IMR-90 (cell line): ENCODE data around the gene HNMT.

ENCODE experiments used
- FOS ChIP-seq: fragments of 150-350 bp; IDR thresholded peaks from 2 replicates; pipeline ENCODE4 v1.6.1; 2016; ENCODE audit warnings: low read depth, low read length
- MAZ ChIP-seq: IDR thresholded peaks from 2 replicates; pipeline ENCODE4 v1.6.1; 2012; ENCODE audit warnings: low read depth, mild to moderate bottlenecking, low read length, improper control_type of control experiment, moderate library complexity, borderline replicate concordance
- MXI1 ChIP-seq: IDR thresholded peaks from 2 replicates; pipeline ENCODE4 v1.6.1; 2012; ENCODE audit warnings: low read depth, mild to moderate bottlenecking, low read length, moderate library complexity, borderline replicate concordance
- POLR2A ChIP-seq: IDR thresholded peaks from 2 replicates; pipeline ENCODE4 v1.6.1; 2012; ENCODE audit warnings: mild to moderate bottlenecking, low read depth, low read length
- RAD21 ChIP-seq: IDR thresholded peaks from 2 replicates; pipeline ENCODE4 v1.6.1; 2012; ENCODE audit warnings: low read length, improper control_type of control experiment
- RCOR1 ChIP-seq: IDR thresholded peaks from 2 replicates; pipeline ENCODE4 v1.6.1; 2012; ENCODE audit warnings: mild to moderate bottlenecking, low read length, improper control_type of control experiment; ENCODE audit not compliant: insufficient replicate concordance
- SMC3 ChIP-seq: fragments of 150-350 bp; IDR thresholded peaks from 2 replicates; pipeline ENCODE4 v1.6.1; 2016; ENCODE audit warnings: low read depth, mild to moderate bottlenecking, antibody characterized with exemption, low read length, moderate library complexity
- TF ChIP-seq, protein P1 (sequence below): fragments of 150-350 bp; IDR thresholded peaks from 2 replicates; pipeline ENCODE4 v1.6.1; 2017; ENCODE audit warnings: mild to moderate bottlenecking, antibody characterized with exemption, low read length, low read depth
- TF ChIP-seq, protein P2 (sequence below): conservative IDR thresholded peaks from 2 replicates; pipeline ENCODE4 v1.5.1; 2012; ENCODE audit warnings: mild to moderate bottlenecking, low read depth, low read length, improper control_type of control experiment

DNA sequence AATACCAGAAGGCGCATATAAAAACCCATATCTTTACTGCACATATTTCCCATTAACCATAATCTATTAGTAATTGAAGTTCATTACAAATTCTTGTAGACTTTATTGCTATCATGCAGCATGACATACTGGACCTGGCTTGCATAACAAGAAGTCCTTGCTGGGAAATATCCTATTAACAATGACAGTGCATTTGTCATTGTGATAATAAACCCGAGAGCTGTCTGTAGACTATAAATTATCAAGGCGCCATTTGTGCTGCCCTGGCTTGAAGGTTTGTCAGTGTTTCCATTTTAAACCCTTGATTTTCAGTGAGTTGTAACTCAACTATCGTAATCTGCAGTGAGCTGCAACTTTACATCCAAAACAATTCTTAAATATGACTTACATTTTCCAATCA is 59.0 kb downstream of the HNMT start:
- TF ChIP-seq FOS (no peak), POLR2A (no peak), MAZ (no peak), RCOR1 (no peak), MXI1 (no peak), RAD21 (no peak), SMC3 (no peak)
- TF ChIP-seq, protein P1, sequence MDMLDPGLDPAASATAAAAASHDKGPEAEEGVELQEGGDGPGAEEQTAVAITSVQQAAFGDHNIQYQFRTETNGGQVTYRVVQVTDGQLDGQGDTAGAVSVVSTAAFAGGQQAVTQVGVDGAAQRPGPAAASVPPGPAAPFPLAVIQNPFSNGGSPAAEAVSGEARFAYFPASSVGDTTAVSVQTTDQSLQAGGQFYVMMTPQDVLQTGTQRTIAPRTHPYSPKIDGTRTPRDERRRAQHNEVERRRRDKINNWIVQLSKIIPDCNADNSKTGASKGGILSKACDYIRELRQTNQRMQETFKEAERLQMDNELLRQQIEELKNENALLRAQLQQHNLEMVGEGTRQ, result no peak
- TF ChIP-seq, protein P2, sequence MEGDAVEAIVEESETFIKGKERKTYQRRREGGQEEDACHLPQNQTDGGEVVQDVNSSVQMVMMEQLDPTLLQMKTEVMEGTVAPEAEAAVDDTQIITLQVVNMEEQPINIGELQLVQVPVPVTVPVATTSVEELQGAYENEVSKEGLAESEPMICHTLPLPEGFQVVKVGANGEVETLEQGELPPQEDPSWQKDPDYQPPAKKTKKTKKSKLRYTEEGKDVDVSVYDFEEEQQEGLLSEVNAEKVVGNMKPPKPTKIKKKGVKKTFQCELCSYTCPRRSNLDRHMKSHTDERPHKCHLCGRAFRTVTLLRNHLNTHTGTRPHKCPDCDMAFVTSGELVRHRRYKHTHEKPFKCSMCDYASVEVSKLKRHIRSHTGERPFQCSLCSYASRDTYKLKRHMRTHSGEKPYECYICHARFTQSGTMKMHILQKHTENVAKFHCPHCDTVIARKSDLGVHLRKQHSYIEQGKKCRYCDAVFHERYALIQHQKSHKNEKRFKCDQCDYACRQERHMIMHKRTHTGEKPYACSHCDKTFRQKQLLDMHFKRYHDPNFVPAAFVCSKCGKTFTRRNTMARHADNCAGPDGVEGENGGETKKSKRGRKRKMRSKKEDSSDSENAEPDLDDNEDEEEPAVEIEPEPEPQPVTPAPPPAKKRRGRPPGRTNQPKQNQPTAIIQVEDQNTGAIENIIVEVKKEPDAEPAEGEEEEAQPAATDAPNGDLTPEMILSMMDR, result no peak
